HEK293 (cell line): ENCODE results near the gene TIA1.

Experiments
- CTCF ChIA-PET: fragments of 350-600 bp; formaldehyde crosslinking; extraction: SDS; loops from one replicate; lab custom pipeline; 2021; ENCODE audit warnings: antibody characterized with exemption; lab: Yijun Ruan, JAX
- POLR2A ChIA-PET: fragments of 300-600 bp; formaldehyde crosslinking; extraction: SDS; loops from one replicate; lab custom pipeline; 2020; ENCODE audit warnings: antibody characterized with exemption, inconsistent platforms; lab: Yijun Ruan, JAX
- H3K27ac ChIP-seq: fragments of 200-500 bp; sonication (Bioruptor generic); 2 replicates; pipeline ENCODE4 v1.5.1; 2014; ENCODE audit warnings: low read depth, low read length, control low read depth, inconsistent platforms; ENCODE audit errors: extremely low read depth
- H3K36me3 ChIP-seq, 2 experiments: fragments of 200-500 bp in 1 of 2; sonication (Bioruptor generic) in 1 of 2; 1 replicate in 1 of 2; 2 replicates in 1 of 2; pipeline ENCODE4 v1.5.1; 2014 to 2017; ENCODE audit warnings: inconsistent platforms in 2 of 2, low read length in 2 of 2; ENCODE audit not compliant: control insufficient read depth in 2 of 2, insufficient read depth in 1 of 2
- H3K4me1 ChIP-seq: fragments of 200-500 bp; sonication (Bioruptor generic); 2 replicates; pipeline ENCODE4 v1.5.1; 2014; ENCODE audit warnings: mild to moderate bottlenecking, low read length, inconsistent platforms; ENCODE audit not compliant: control insufficient read depth, insufficient read depth
- H3K4me3 ChIP-seq: 2 replicates; pipeline ENCODE4 v1.5.1; 2011; ENCODE audit warnings: low read depth, mild to moderate bottlenecking, control low read depth, low read length, moderate library complexity
- H3K9me3 ChIP-seq: fragments of 200-500 bp; sonication (Bioruptor generic); 2 replicates; pipeline ENCODE4 v1.5.1; 2014; ENCODE audit warnings: low read depth, low read length, inconsistent platforms; ENCODE audit not compliant: control insufficient read depth, insufficient read depth
- BCL6B ChIP-seq: fragments of 450-650 bp; formaldehyde crosslinking; IDR thresholded peaks from 2 replicates; pipeline ENCODE4 v1.5.1; 2017; ENCODE audit warnings: missing biosample characterization, missing genetic modification characterization
- HIC1 ChIP-seq: fragments of 450-650 bp; formaldehyde crosslinking; IDR thresholded peaks from 2 replicates; pipeline ENCODE4 v1.5.1; 2016; ENCODE audit warnings: missing biosample characterization, missing genetic modification characterization
- PRDM10 ChIP-seq: fragments of 450-650 bp; formaldehyde crosslinking; IDR thresholded peaks from 2 replicates; pipeline ENCODE4 v1.5.1; 2016; ENCODE audit warnings: missing biosample characterization, missing genetic modification characterization
- PRDM6 ChIP-seq: fragments of 450-650 bp; formaldehyde crosslinking; IDR thresholded peaks from 2 replicates; pipeline ENCODE4 v1.5.1; 2017; ENCODE audit warnings: missing biosample characterization, missing genetic modification characterization
- TCF7L2 ChIP-seq: IDR thresholded peaks from 2 replicates; pipeline ENCODE4 v1.6.1; 2011; ENCODE audit warnings: low read depth, mild to moderate bottlenecking, inconsistent platforms, low read length, moderate library complexity, borderline replicate concordance
- ZBTB49 ChIP-seq: fragments of 450-650 bp; formaldehyde crosslinking; IDR thresholded peaks from 2 replicates; pipeline ENCODE4 v1.5.1; 2016; ENCODE audit warnings: missing biosample characterization, missing genetic modification characterization, low read depth
- ZBTB7A ChIP-seq: fragments of 450-650 bp; formaldehyde crosslinking; IDR thresholded peaks from 2 replicates; pipeline ENCODE4 v1.5.1; 2016; ENCODE audit warnings: low read depth, missing biosample characterization, missing genetic modification characterization
- ZNF169 ChIP-seq: fragments of 450-650 bp; formaldehyde crosslinking; IDR thresholded peaks from 2 replicates; pipeline ENCODE4 v1.5.1; 2016; ENCODE audit warnings: missing biosample characterization, missing genetic modification characterization
- ZNF211 ChIP-seq: fragments of 450-650 bp; formaldehyde crosslinking; IDR thresholded peaks from 2 replicates; pipeline ENCODE4 v1.5.1; 2016; ENCODE audit warnings: low read depth, missing biosample characterization, missing genetic modification characterization
- ZNF274 ChIP-seq, 2 experiments: fragments of 200-500 bp in 1 of 2; fragments of 450-650 bp in 1 of 2; sonication (Bioruptor generic) in 1 of 2; formaldehyde crosslinking in 1 of 2; IDR thresholded peaks; 2 replicates each; pipeline versions ENCODE4 v1.5.1 to v1.6.1; 2014 to 2016; ENCODE audit warnings: borderline replicate concordance in 1 of 2, inconsistent platforms in 1 of 2, low read length in 1 of 2, missing biosample characterization in 1 of 2, missing genetic modification characterization in 1 of 2
- ZNF280D ChIP-seq: fragments of 450-650 bp; formaldehyde crosslinking; IDR thresholded peaks from 2 replicates; pipeline ENCODE4 v1.5.1; 2016; ENCODE audit warnings: missing biosample characterization, missing genetic modification characterization
- ZNF366 ChIP-seq: fragments of 450-650 bp; formaldehyde crosslinking; conservative IDR thresholded peaks from 2 replicates; pipeline ENCODE4 v1.5.1; 2016; ENCODE audit warnings: missing biosample characterization, missing genetic modification characterization
- ZNF404 ChIP-seq: fragments of 450-650 bp; formaldehyde crosslinking; IDR thresholded peaks from 2 replicates; pipeline ENCODE4 v1.5.1; 2017; ENCODE audit warnings: missing biosample characterization, missing genetic modification characterization
- ZNF426 ChIP-seq: fragments of 450-650 bp; formaldehyde crosslinking; IDR thresholded peaks from 2 replicates; pipeline ENCODE4 v1.5.1; 2017; ENCODE audit warnings: missing biosample characterization, missing genetic modification characterization, mild to moderate bottlenecking, inconsistent platforms, moderate library complexity
- ZNF548 ChIP-seq: fragments of 450-650 bp; formaldehyde crosslinking; IDR thresholded peaks from 2 replicates; pipeline ENCODE4 v1.5.1; 2016; ENCODE audit warnings: missing biosample characterization, missing genetic modification characterization
- ZNF549 ChIP-seq: fragments of 450-650 bp; IDR thresholded peaks from 2 replicates; pipeline ENCODE4 v1.5.1; 2018; ENCODE audit warnings: missing biosample characterization, missing genetic modification characterization, mild to moderate bottlenecking, inconsistent platforms, moderate library complexity
- ZNF692 ChIP-seq: fragments of 450-650 bp; formaldehyde crosslinking; IDR thresholded peaks from 2 replicates; pipeline ENCODE4 v1.5.1; 2016; ENCODE audit warnings: missing biosample characterization, missing genetic modification characterization
- ZNF837 ChIP-seq: fragments of 450-650 bp; formaldehyde crosslinking; IDR thresholded peaks from 2 replicates; pipeline ENCODE4 v1.5.1; 2016; ENCODE audit warnings: missing biosample characterization, missing genetic modification characterization
- ZSCAN16 ChIP-seq: fragments of 450-650 bp; formaldehyde crosslinking; IDR thresholded peaks from 2 replicates; pipeline ENCODE4 v1.5.1; 2016; ENCODE audit warnings: missing biosample characterization, missing genetic modification characterization

TIA1 gene

GRCh38 chr2:70247364-70248180 is 856 bp downstream of the TIA1 start:
- Histone ChIP-seq H3K9me3 (no peaks in the 10 kb centered on the region), H3K4me1 (no peaks in the 10 kb centered on the region; the same call in 1 of the 2 replicates), H3K36me3 (no peaks in the 10 kb centered on the region), H3K27ac (peak overlapping the region; percentile 98), H3K4me3 (peak overlapping the region; percentile 89)
- POLR2A ChIA-PET = interaction anchor here (1.1 to 4.4 kb wide), 5 partner anchors 11 to 333 kb away, joined by 3 to 47 read pairs (median 10); partner anchors contain the start of genes C2orf42, MXD1, PCYOX1 and SNRPG
- CTCF ChIA-PET = no interaction called here
- no peak for TF ChIP-seq ZNF426 (tag by site-specific recombination)
- TF ChIP-seq ZNF404 = no peak
- TF ChIP-seq ZNF211 = no peak
- peak; percentile 85 for TF ChIP-seq BCL6B (tag by site-specific recombination)
- TF ChIP-seq ZNF366 (tag by site-specific recombination) = peak; percentile 57
- no peak for TF ChIP-seq ZNF837
- TF ChIP-seq ZSCAN16 (tag by site-specific recombination) = no peak
- TF ChIP-seq ZBTB49 (tag by site-specific recombination) = no peak
- no peak for TF ChIP-seq ZBTB7A (tag by site-specific recombination)
- no peak for TF ChIP-seq ZNF549 (tag by site-specific recombination)
- TF ChIP-seq HIC1 (tag by site-specific recombination) = no peak
- no peak for TF ChIP-seq TCF7L2
- TF ChIP-seq ZNF280D = no peak
- TF ChIP-seq PRDM6 (tag by site-specific recombination) = peak; percentile 78; the same call in 1 of the 2 replicates
- TF ChIP-seq ZNF548 (tag by site-specific recombination) = no peak
- TF ChIP-seq ZNF692 (tag by site-specific recombination) = no peak
- TF ChIP-seq ZNF169 (tag by site-specific recombination) = no peak
- no peak for TF ChIP-seq ZNF274 (IDR thresholded peaks at IDR 0.05; ENCODE audit: low read length)
- TF ChIP-seq ZNF274 (tag by site-specific recombination; IDR thresholded peaks at IDR 0.05; ENCODE audit: borderline replicate concordance) = no peak
- no peak; the same call in 1 of the 2 replicates for TF ChIP-seq PRDM10 (tag by site-specific recombination)
